B cell (primary cell): Measurements from ENCODE around the gene TRANK1. TPM values are rescaled to one million over a fixed set of nuclear protein-coding genes. Genes with fewer than 3 reads are reported as not detected.

Experiments
- ATAC-seq: fragments of 200-7000 bp; cut with Tn5 transposase; one replicate; pipeline ENCODE4 v1.10.0; 2021; ENCODE audit warnings: low read depth, mild to moderate bottlenecking, moderate number of reproducible peaks, moderate library complexity
- CTCF ChIA-PET: fragments of 350-600 bp; sonication (Branson Sonifier 250); formaldehyde crosslinking; loops from one replicate; lab custom pipeline; 2021; ENCODE audit warnings: antibody characterized with exemption, inconsistent platforms; lab: Charles Lee
- POLR2A ChIA-PET: fragments of 350-600 bp; sonication (Branson Sonifier 250); formaldehyde crosslinking; loops from one replicate; lab custom pipeline; 2021; ENCODE audit warnings: antibody characterized with exemption; lab: Charles Lee
- DNase-seq: peaks from one replicate; pipeline ENCODE4 v3.0.0; 2013
- H2AFZ ChIP-seq: 2 replicates; pipeline ENCODE4 v1.6.1; 2012; ENCODE audit warnings: mild to moderate bottlenecking, low read depth, low read length; ENCODE audit not compliant: insufficient read depth, poor library complexity, severe bottlenecking
- H3K27ac ChIP-seq, 2 donors: 1 replicate in 1 of 2; 2 replicates in 1 of 2; pipeline ENCODE4 v1.5.1; 2012 to 2013; ENCODE audit warnings: low read length in 2 of 2, mild to moderate bottlenecking in 2 of 2, moderate library complexity in 1 of 2
- H3K27me3 ChIP-seq, 4 experiments: fragments of 200-600 bp in 1 of 4; sonication (generic) in 1 of 4; replicated peaks in 1 of 4; 1 replicate in 2 of 4; 2 replicates in 2 of 4; pipeline versions ENCODE4 v1.6.1 to v1.7.0; 2013 to 2016; ENCODE audit warnings: low read length in 3 of 4, mild to moderate bottlenecking in 2 of 4, mixed read lengths in 1 of 4, moderate library complexity in 1 of 4; ENCODE audit not compliant: insufficient read depth in 4 of 4, control insufficient read depth in 3 of 4; ENCODE audit errors: control extremely low read depth in 1 of 4
- H3K36me3 ChIP-seq, 2 experiments: replicated peaks in 1 of 2; 1 replicate in 1 of 2; 2 replicates in 1 of 2; pipeline versions ENCODE4 v1.6.1 to v1.7.1; 2013; ENCODE audit warnings: low read length in 1 of 2; ENCODE audit not compliant: insufficient read depth in 2 of 2, control insufficient read depth in 1 of 2; ENCODE audit errors: control extremely low read depth in 1 of 2, extremely low read depth in 1 of 2
- H3K4me1 ChIP-seq, 2 donors: fragments of 200-600 bp in 1 of 2; sonication (generic) in 1 of 2; 1 replicate in 1 of 2; 2 replicates in 1 of 2; pipeline versions ENCODE4 v1.5.1 to v1.6.1; 2013 to 2017; ENCODE audit warnings: low read length in 2 of 2; ENCODE audit not compliant: control insufficient read depth in 2 of 2, insufficient read depth in 2 of 2
- H3K4me2 ChIP-seq: replicated peaks from 2 replicates; pipeline ENCODE3; 2012; ENCODE audit warnings: mild to moderate bottlenecking, low read depth, low read length; ENCODE audit not compliant: poor library complexity, severe bottlenecking
- H3K4me3 ChIP-seq, 5 experiments: fragments of 200-600 bp in 1 of 5; sonication (generic) in 1 of 5; 1 replicate in 3 of 5; 2 replicates in 2 of 5; pipeline versions ENCODE4 v1.5.1 to v1.7.0; 2011 to 2016; ENCODE audit warnings: low read length in 4 of 5, mild to moderate bottlenecking in 4 of 5, low read depth in 2 of 5, control low read depth in 1 of 5, moderate library complexity in 1 of 5; ENCODE audit not compliant: insufficient read depth in 1 of 5; ENCODE audit errors: control extremely low read depth in 1 of 5, extremely low read depth in 1 of 5
- H3K79me2 ChIP-seq: fragments of 200-600 bp; sonication (generic); one replicate; pipeline ENCODE4 v1.6.0; 2016; ENCODE audit warnings: low read length; ENCODE audit not compliant: control insufficient read depth, insufficient read depth
- H3K9ac ChIP-seq: fragments of 200-600 bp; sonication (generic); 2 replicates; pipeline ENCODE4 v1.6.1; 2017; ENCODE audit warnings: mild to moderate bottlenecking, low read length, moderate library complexity
- H3K9me3 ChIP-seq, 3 donors: one replicate each; pipeline versions ENCODE4 v1.6.1 to v1.7.1; 2013; ENCODE audit warnings: low read length in 2 of 3; ENCODE audit not compliant: control insufficient read depth in 2 of 3, insufficient read depth in 1 of 3; ENCODE audit errors: control extremely low read depth in 1 of 3
- H4K20me1 ChIP-seq: 2 replicates; pipeline ENCODE4 v1.6.0; 2012; ENCODE audit warnings: mild to moderate bottlenecking, low read length; ENCODE audit not compliant: insufficient read depth, control insufficient read depth, poor library complexity, severe bottlenecking
- H3K27ac Mint-ChIP-seq: one replicate; pipeline ENCODE4 v1.8.0; 2021; ENCODE audit warnings: mixed read lengths
- H3K27me3 Mint-ChIP-seq: one replicate; pipeline ENCODE4 v1.8.0; 2021; ENCODE audit warnings: mixed read lengths
- H3K4me1 Mint-ChIP-seq: one replicate; pipeline ENCODE4 v1.8.0; 2021; ENCODE audit warnings: mixed read lengths
- H3K4me3 Mint-ChIP-seq: one replicate; pipeline ENCODE4 v1.8.0; 2021; ENCODE audit warnings: mixed read lengths
- H3K9me3 Mint-ChIP-seq: one replicate; pipeline ENCODE4 v1.8.0; 2022; ENCODE audit warnings: mixed read lengths; ENCODE audit not compliant: insufficient read depth
- CTCF ChIP-seq: fragments of 200-600 bp; IDR thresholded peaks from one replicate; pipeline ENCODE4 v1.8.0; 2022; ENCODE audit warnings: antibody characterized with exemption, mild to moderate bottlenecking
- EZH2 ChIP-seq: IDR thresholded peaks from 2 replicates; pipeline ENCODE4 v1.6.1; 2012; ENCODE audit warnings: borderline replicate concordance, low read depth, mild to moderate bottlenecking, moderate library complexity, low read length; ENCODE audit not compliant: insufficient read depth, poor library complexity, severe bottlenecking
- WGBS: methylation state at CpG from one replicate; pipeline ENCODE4 v1.1.5; 2013; ENCODE audit warnings: missing lambda C conversion rate; ENCODE audit not compliant: insufficient coverage; 5-methylcytosine and 5-hydroxymethylcytosine counted together
- intact Hi-C: fragments of 100-400 bp; cut with micrococcal nuclease; formaldehyde crosslinking; loops from one replicate; pipeline ENCODE4 v1.10.0; 2022
- polyA plus RNA-seq: library from polyadenylated mRNA; depleted of rRNA; stranded (reverse); fragments of >200 nt; gene quantifications from 2 replicates; pipeline ENCODE4 v1.2.3, GENCODE V29; 2012
- total RNA-seq, 2 donors: library from RNA; stranded (reverse); fragments of 120-200 nt in 1 of 2; gene quantifications; 1 replicate in 1 of 2; 2 replicates in 1 of 2; pipeline versions ENCODE4 v1.2.3 to v1.2.4, GENCODE V29; 2013 to 2022

TRANK1 gene
- total and polyA plus RNA-seq, 2 donors (not counting 1 experiment from before 2014, with no cell fraction given), result 20.8 to 147 TPM

GRCh38 chr3:36852071-36852470 is 92.8 kb downstream of the TRANK1 start:
- H2AFZ ChIP-seq, result no peak overlapping the region
- no peaks in the 10 kb centered on the region for H3K9me3 ChIP-seq
- no peak overlapping the region for H3K4me3 ChIP-seq
- ChIA-PET CTCF (interaction anchor here (2.4 kb wide), 1 partner anchor 17 kb away, joined by 7 read pairs; no protein-coding TSS in a partner anchor), POLR2A (interaction anchor here (0.6 kb wide), 1 partner anchor 137 kb away, joined by 3 read pairs; no protein-coding TSS in a partner anchor)
- H3K4me1 Mint-ChIP-seq, result peaks cover 3% of the 10 kb centered on the region
- peaks cover 1 to 85% of the 10 kb centered on the region in 2 experiments for H3K36me3 ChIP-seq
- WGBS, result 100% methylated on average over 3 of the region's 3 CpGs
- ATAC-seq (no peak), DNase-seq (no peak)
- no peaks in the 10 kb centered on the region for H3K9me3 Mint-ChIP-seq
- no peak overlapping the region for H3K27ac ChIP-seq
- no peak overlapping the region for H3K4me3 Mint-ChIP-seq
- H3K4me1 ChIP-seq, result no peaks in the 10 kb centered on the region
- H3K27me3 Mint-ChIP-seq, result no peaks in the 10 kb centered on the region
- H3K9ac ChIP-seq, result no peak overlapping the region
- no peaks in the 10 kb centered on the region for H3K27me3 ChIP-seq
- intact Hi-C loops, result no loop called here
- H3K4me2 ChIP-seq, result no peak overlapping the region
- H3K27ac Mint-ChIP-seq, result no peak overlapping the region
- H4K20me1 ChIP-seq, result no peaks in the 10 kb centered on the region
- H3K79me2 ChIP-seq, result peaks cover 4% of the 10 kb centered on the region
- TF ChIP-seq CTCF, result no peak

DNA sequence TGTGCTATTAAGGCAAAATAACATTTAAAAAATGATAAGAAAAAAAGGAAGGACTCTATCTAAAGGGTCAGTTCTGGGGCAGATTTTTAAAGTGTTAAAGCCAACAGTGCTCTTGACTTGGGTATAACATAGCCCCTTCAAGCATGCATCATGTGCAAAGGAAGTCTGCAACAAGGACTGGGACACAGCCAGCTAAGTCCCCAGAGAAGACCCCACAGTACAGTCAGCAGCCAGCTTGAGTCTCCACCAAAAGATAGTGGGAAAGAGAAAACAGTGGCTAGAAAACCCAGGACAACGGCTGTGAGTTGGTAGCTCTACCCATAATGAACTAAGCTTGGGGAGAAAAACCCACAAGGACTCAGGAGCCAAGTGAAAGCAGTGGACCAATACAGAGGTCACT is 94.1 kb downstream of the TRANK1 start:
- intact Hi-C loops, result no loop called here
- Histone ChIP-seq H3K4me2 (no peak overlapping the region), H3K27me3 (no peaks in the 10 kb centered on the region), H3K79me2 (no peaks in the 10 kb centered on the region), H2AFZ (no peak overlapping the region), H3K27ac (no peak overlapping the region), H3K36me3 (peaks cover 1 to 85% of the 10 kb centered on the region in 2 experiments), H3K9ac (no peak overlapping the region), H3K4me3 (no peak overlapping the region), H4K20me1 (no peaks in the 10 kb centered on the region), H3K4me1 (no peaks in the 10 kb centered on the region), H3K9me3 (no peaks in the 10 kb centered on the region)
- Mint-ChIP-seq H3K4me3 (no peak overlapping the region), H3K9me3 (no peaks in the 10 kb centered on the region), H3K27me3 (no peaks in the 10 kb centered on the region), H3K4me1 (peaks cover 3% of the 10 kb centered on the region), H3K27ac (no peak overlapping the region)
- DNase-seq, result no peak
- TF ChIP-seq CTCF, result no peak
- no peak for TF ChIP-seq EZH2
- ATAC-seq, result no peak
- WGBS, result 100% methylated on average over 1 of the region's 1 CpG
- POLR2A ChIA-PET, result no interaction called here
- CTCF ChIA-PET, result interaction anchor here (0.8 to 2.4 kb wide), 3 partner anchors 16 to 108 kb away, joined by 3 to 10 read pairs (median 4); no protein-coding TSS in a partner anchor
